ENCODE results near the gene CCNK.

DNA sequence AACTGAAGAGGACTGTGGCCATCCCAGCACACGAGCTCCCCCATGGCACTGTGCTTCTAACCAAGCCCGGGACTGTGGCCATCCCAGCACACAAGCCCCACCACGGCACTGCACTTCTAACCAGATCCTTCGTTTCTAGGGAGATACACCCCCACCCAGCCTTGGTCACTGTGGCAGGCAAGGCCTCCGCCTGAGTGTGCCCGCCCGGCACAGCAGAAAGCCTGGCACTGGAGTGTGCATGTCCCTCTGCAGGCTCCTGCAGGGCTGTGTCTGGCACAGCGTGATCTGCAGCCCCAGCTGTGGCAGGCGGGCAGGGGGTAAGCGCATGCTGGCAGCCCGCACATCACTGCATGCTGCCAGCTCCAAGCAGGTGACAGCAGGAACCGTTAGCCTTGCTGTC lies 73.0 kb downstream of the CCNK start:
- TF ChIP-seq, protein P1, sequence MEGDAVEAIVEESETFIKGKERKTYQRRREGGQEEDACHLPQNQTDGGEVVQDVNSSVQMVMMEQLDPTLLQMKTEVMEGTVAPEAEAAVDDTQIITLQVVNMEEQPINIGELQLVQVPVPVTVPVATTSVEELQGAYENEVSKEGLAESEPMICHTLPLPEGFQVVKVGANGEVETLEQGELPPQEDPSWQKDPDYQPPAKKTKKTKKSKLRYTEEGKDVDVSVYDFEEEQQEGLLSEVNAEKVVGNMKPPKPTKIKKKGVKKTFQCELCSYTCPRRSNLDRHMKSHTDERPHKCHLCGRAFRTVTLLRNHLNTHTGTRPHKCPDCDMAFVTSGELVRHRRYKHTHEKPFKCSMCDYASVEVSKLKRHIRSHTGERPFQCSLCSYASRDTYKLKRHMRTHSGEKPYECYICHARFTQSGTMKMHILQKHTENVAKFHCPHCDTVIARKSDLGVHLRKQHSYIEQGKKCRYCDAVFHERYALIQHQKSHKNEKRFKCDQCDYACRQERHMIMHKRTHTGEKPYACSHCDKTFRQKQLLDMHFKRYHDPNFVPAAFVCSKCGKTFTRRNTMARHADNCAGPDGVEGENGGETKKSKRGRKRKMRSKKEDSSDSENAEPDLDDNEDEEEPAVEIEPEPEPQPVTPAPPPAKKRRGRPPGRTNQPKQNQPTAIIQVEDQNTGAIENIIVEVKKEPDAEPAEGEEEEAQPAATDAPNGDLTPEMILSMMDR (IDR thresholded peaks at IDR 0.05): no peak
- TF ChIP-seq RAD21 (conservative IDR thresholded peaks at IDR 0.05 in 1 of 2, IDR thresholded peaks at IDR 0.05 in 1 of 2) (no peak), CHD2 (IDR thresholded peaks at IDR 0.05; ENCODE audit: low read length, partially characterized antibody) (no peak), NFE2L2 (conservative IDR thresholded peaks at IDR 0.05; ENCODE audit: low read length) (no peak), RCOR1 (IDR thresholded peaks at IDR 0.05; ENCODE audit: low read depth, low read length) (no peak), POLR2A (IDR thresholded peaks at IDR 0.05; ENCODE audit: low read length) (no peak), ESRRA (IDR thresholded peaks at IDR 0.05; ENCODE audit: borderline replicate concordance, low read length) (no peak), POLR2AphosphoS2 (conservative IDR thresholded peaks at IDR 0.05; ENCODE audit: low read length) (no peak)
- TF ChIP-seq, protein P2, sequence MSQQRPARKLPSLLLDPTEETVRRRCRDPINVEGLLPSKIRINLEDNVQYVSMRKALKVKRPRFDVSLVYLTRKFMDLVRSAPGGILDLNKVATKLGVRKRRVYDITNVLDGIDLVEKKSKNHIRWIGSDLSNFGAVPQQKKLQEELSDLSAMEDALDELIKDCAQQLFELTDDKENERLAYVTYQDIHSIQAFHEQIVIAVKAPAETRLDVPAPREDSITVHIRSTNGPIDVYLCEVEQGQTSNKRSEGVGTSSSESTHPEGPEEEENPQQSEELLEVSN (IDR thresholded peaks at IDR 0.05; ENCODE audit: borderline replicate concordance, low read depth): no peak
